ENCODE results near the gene RGS9BP. TPM values are rescaled to one million over a fixed set of nuclear protein-coding genes. Genes with fewer than 3 reads are reported as not detected.

The RGS9BP gene, protein sequence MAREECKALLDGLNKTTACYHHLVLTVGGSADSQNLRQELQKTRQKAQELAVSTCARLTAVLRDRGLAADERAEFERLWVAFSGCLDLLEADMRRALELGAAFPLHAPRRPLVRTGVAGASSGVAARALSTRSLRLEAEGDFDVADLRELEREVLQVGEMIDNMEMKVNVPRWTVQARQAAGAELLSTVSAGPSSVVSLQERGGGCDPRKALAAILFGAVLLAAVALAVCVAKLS
- total RNA-seq = under 1 TPM; 0.19 to 0.79 (median 0.28) TPM

DNA sequence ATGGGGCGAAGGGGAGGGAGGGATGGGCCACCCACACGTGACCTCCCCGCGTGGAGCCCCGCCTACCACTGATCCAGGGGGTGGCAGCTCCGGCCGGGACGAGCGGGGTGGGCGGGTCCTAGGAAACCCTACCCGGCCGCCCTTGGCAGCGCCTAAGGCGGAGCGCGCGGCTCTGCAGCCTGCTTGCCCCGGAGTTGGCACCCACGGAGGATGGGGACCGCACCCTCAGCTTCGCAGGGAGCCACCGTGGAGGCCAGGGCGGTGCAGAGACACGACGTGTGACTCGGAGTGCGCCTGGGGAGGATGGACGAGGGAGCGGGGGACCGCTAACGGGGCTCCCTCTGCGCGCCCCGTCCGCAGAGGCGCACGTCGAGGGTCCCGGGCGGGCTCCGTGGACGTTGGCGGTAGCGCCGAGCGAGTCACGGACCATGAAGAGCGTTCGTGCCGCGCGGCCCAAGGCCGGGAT lies at the start of gene RGS9BP:
Gene RGS9BP, plus strand, starts transcription at position 129 of the 466 bp plus-strand sequence. CDS start 416 bp downstream, outside the sequence.
- peak; percentile 47 for DNase-seq (ENCODE audit: low spot score)
- peak; percentile 86 for ATAC-seq (ENCODE audit: low FRiP score)
- TF ChIP-seq, protein P1, sequence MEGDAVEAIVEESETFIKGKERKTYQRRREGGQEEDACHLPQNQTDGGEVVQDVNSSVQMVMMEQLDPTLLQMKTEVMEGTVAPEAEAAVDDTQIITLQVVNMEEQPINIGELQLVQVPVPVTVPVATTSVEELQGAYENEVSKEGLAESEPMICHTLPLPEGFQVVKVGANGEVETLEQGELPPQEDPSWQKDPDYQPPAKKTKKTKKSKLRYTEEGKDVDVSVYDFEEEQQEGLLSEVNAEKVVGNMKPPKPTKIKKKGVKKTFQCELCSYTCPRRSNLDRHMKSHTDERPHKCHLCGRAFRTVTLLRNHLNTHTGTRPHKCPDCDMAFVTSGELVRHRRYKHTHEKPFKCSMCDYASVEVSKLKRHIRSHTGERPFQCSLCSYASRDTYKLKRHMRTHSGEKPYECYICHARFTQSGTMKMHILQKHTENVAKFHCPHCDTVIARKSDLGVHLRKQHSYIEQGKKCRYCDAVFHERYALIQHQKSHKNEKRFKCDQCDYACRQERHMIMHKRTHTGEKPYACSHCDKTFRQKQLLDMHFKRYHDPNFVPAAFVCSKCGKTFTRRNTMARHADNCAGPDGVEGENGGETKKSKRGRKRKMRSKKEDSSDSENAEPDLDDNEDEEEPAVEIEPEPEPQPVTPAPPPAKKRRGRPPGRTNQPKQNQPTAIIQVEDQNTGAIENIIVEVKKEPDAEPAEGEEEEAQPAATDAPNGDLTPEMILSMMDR (IDR thresholded peaks at IDR 0.05) = no peak

DNA sequence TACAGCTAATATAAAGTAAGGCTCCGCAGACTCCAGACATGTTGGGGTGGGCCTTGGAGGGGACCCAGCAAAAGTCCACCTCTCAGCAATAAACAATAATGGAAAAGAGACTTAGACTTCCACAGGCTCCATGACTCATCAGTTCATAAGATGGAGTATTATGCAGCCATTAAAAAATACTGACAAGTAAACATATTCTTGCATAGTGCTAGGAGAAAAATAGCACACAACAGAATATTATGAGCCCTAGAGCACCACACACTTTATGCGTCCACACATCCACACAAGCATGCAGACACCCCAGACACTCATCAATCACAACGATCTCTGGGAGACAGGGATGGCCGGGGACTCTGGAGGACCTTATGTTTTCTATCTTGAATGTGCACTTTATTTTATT lies 48.7 kb upstream of the RGS9BP start:
- DNase-seq (ENCODE audit: low spot score) (no peak), ATAC-seq (ENCODE audit: low FRiP score) (no peak)
- TF ChIP-seq, protein P1 (IDR thresholded peaks at IDR 0.05) = no peak

DNA sequence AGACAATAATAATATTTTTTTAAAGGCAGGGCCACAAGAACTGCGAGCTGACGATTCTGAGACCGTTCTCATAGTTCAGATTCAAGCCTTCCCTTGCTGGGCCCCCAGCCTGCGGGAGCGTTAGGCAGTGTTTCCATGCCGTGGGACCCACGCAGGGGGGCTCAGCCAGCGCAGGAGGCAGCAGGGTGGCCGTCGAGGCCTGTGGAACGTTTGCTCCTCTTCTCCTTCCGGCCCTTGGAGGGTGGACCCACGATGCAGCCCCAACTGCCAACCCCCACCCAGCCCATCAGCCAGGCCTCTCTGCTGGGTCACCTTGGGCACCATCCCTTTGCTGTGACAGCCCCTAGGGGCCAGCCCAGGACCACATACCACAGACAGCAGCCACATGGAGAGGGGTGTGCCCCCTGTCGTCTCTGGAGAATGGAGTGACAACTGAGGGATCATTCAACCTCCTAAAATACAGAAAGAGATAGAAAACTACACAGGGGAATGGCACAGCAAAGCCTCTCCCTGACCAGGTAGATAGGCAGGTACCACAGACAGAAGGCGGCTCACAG lies 47.9 kb upstream of the RGS9BP start:
- TF ChIP-seq, protein P1 (IDR thresholded peaks at IDR 0.05) = no peak
- no peak for ATAC-seq (ENCODE audit: low FRiP score)
- DNase-seq (ENCODE audit: low spot score) = no peak

DNA sequence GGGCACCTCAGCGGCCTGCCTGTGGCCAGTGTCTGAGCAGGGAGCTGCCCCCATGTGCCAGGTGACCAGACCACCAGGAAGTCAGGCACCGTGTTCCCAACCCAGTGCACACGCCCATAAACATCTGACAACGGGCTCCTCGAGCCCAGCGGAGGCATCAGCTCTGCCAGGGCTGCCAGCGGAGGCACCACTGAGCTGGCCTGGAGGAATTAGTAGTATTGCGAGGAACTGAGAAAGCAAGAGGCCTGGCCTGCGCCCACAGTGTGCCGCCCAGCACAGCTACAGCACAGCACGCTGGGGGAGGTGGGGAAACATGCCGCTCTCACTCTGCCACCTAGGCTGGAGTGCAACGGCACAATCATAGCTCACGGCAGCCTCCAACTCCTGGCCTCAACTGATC lies 45.3 kb upstream of the RGS9BP start:
- ATAC-seq (ENCODE audit: low FRiP score) = no peak
- DNase-seq (ENCODE audit: low spot score) = no peak
- TF ChIP-seq, protein P1 (IDR thresholded peaks at IDR 0.05) = no peak

DNA sequence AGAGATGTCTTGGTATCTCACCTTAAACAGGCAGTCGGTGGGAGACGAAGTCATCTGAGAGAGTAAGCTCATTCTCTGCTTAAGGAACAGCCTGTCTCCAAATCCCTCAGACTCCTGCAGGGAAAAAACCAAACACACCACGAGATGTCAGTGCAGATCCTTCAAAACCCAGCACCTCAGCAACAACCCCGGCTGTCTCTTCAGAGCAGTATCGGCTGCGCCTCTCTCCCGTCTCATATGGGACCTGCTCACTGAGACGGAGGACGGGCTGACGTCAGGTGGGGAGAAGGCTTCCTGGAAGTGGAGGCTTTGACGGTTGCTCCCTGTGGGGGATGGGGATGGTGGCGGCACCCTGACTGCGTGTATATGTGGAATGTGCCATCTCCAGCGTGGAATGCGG lies 44.3 kb upstream of the RGS9BP start:
- TF ChIP-seq, protein P1 (IDR thresholded peaks at IDR 0.05) = no peak
- DNase-seq (ENCODE audit: low spot score) (no peak), ATAC-seq (ENCODE audit: low FRiP score) (no peak)

DNA sequence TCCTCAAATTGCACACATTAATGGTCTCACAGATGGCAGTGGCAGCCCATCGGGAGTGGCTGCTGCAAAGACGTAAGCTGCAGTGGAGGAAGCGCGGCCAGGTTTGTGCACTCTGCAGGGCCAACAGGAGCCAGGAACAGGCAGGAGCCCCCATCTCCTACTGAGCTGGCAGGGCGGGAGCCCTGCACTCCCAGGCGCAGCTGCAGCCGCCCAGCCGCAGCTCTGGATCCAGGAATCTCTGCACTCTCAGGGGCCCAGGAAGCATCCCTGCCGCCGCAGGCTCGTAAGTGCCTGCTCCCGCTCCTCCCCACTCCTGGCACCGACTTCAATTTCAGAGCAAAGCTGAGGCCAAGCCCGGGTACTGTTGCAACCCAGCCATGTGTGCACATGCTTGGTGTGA lies 38.2 kb upstream of the RGS9BP start:
- TF ChIP-seq, protein P1 (IDR thresholded peaks at IDR 0.05) = no peak
- ATAC-seq (ENCODE audit: low FRiP score) = no peak
- no peak for DNase-seq (ENCODE audit: low spot score)

DNA sequence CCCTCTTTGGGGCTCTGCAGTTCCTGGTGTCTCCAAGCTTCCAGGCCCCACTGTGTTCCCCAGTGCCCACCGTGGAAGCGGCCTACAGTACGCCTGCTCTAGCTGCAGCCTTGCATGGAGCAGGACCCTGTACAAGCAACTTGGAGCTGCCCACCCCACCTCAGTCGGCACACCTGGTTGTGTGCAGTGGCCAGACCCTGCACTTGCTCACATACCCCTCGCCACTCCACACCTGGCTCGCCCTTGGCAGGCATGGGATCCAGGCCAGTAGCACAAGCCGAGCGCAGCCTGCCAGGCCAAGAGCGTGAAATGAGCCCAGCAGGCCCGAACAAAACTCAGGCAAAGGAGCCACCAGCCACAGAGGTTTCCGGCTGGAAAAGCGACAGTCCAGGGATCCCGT lies 37.0 kb upstream of the RGS9BP start:
- ATAC-seq (ENCODE audit: low FRiP score) (no peak), DNase-seq (ENCODE audit: low spot score) (no peak)
- TF ChIP-seq, protein P1 (IDR thresholded peaks at IDR 0.05) = no peak
